Parathyroid adenoma (tissue), 2 donors: ENCODE measurements around the gene CAT.

Experiments used
- H2AFZ ChIP-seq: fragments of 300-600 bp; sonication (generic); one replicate; pipeline ENCODE4 v1.7.0; 2017; ENCODE audit warnings: antibody characterized with exemption, mild to moderate bottlenecking
- H3K27ac ChIP-seq: fragments of 300-600 bp; sonication (generic); one replicate; pipeline ENCODE4 v1.7.0; 2017
- H3K27me3 ChIP-seq: fragments of 300-600 bp; sonication (generic); one replicate; pipeline ENCODE4 v1.7.0; 2017; ENCODE audit warnings: low read length; ENCODE audit not compliant: control insufficient read depth, insufficient read depth
- H3K36me3 ChIP-seq: fragments of 300-600 bp; sonication (generic); one replicate; pipeline ENCODE4 v1.7.0; 2017; ENCODE audit warnings: low read length; ENCODE audit not compliant: control insufficient read depth, insufficient read depth
- H3K4me1 ChIP-seq: fragments of 300-600 bp; sonication (generic); one replicate; pipeline ENCODE4 v1.7.0; 2017; ENCODE audit warnings: control low read depth
- H3K4me2 ChIP-seq: fragments of 300-600 bp; sonication (generic); one replicate; pipeline ENCODE4 v1.7.0; 2017; ENCODE audit warnings: low read length
- H3K4me3 ChIP-seq: fragments of 300-600 bp; sonication (generic); one replicate; pipeline ENCODE4 v1.7.0; 2017; ENCODE audit warnings: low read depth, low read length
- H3K79me2 ChIP-seq: fragments of 300-600 bp; sonication (generic); one replicate; pipeline ENCODE4 v1.7.0; 2017; ENCODE audit warnings: control low read depth
- H3K9ac ChIP-seq: fragments of 300-600 bp; sonication (generic); one replicate; pipeline ENCODE4 v1.7.0; 2017; ENCODE audit warnings: mild to moderate bottlenecking
- H3K9me3 ChIP-seq: fragments of 300-600 bp; sonication (generic); one replicate; pipeline ENCODE4 v1.7.0; 2017; ENCODE audit warnings: low read length; ENCODE audit not compliant: control insufficient read depth
- TF ChIP-seq, protein P1 (sequence below): fragments of 300-600 bp; sonication (generic); IDR thresholded peaks from one replicate; pipeline ENCODE4 v1.7.0; 2017; ENCODE audit warnings: antibody characterized with exemption, mild to moderate bottlenecking
- donor health status: primary hyperparathyroidism.

CAT gene

DNA sequence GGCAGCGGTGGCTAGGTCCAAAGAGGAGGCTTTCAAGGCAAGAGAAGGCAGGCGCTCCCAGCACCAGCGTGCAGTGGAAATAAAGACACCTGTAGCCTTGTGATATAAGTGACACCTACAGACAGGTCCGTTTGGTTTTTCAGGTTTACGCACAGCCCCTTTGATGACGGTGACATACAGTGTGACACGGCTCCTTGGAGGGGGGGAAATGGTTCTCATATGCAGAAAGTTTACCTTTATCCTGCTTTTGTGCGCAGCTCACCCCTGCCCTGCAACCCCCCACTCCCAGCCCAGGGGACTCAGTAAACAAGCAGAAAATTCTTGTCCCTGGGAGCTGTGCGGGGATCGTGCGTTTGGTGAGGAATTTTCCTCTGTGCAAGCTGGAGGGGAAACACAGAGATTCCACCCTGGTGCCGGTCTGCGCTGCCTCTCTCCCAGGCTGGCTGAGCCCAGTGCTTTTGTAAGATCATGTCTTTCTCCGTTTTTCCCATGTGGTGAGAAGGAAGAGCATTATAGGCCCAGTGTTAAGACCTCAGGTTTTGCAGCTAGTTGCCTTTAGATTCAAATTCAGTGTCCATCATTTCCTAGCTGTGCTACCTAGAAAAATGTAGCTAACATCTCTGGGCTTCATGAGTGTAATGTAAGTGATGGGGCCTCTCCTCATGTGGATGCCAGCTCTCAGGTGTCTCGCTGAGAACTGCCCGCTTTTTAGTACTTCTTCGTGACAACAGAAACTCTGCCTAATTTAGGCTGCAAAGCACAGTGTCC, 75.1 kb downstream of the CAT start, which contains the start of gene ELF5:
ELF5 (minus strand) TSS at position 113 of the 768 bp plus-strand sequence. CDS start 8,045 bp downstream, outside the sequence.
- no peaks in the 10 kb centered on the region for H3K27me3 ChIP-seq
- H3K79me2 ChIP-seq = no peaks in the 10 kb centered on the region
- no peak within 1 kb of the TSS for H3K27ac ChIP-seq
- no peaks in the 10 kb centered on the region for H3K36me3 ChIP-seq
- H3K4me3 ChIP-seq = no peak within 1 kb of the TSS
- no peaks in the 10 kb centered on the region for H3K9me3 ChIP-seq
- no peak within 1 kb of the TSS for H3K4me2 ChIP-seq
- H3K9ac ChIP-seq = no peak within 1 kb of the TSS
- TF ChIP-seq, protein P1, sequence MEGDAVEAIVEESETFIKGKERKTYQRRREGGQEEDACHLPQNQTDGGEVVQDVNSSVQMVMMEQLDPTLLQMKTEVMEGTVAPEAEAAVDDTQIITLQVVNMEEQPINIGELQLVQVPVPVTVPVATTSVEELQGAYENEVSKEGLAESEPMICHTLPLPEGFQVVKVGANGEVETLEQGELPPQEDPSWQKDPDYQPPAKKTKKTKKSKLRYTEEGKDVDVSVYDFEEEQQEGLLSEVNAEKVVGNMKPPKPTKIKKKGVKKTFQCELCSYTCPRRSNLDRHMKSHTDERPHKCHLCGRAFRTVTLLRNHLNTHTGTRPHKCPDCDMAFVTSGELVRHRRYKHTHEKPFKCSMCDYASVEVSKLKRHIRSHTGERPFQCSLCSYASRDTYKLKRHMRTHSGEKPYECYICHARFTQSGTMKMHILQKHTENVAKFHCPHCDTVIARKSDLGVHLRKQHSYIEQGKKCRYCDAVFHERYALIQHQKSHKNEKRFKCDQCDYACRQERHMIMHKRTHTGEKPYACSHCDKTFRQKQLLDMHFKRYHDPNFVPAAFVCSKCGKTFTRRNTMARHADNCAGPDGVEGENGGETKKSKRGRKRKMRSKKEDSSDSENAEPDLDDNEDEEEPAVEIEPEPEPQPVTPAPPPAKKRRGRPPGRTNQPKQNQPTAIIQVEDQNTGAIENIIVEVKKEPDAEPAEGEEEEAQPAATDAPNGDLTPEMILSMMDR = no peak
- no peak within 1 kb of the TSS for H2AFZ ChIP-seq
- no peaks in the 10 kb centered on the region for H3K4me1 ChIP-seq

DNA sequence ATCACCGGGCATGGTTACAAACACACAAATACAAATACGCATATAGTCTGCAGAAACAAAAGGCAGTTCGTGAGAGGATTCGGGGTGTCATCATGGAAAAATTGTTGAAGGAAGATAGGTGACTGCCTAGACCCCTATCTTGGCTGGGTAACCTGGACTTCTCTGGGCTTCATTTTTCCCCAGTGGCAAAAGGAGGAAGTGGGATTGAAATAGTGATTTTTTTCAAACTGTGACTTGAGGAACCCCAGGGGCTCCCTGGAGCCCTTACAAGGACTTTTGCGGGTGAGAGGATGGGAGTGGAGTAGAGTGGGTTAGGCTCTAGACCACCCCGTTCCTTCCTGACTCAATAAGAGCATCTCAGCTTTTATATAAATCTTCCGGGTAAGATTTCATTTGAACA, 75.9 kb downstream of the CAT start:
- no peaks in the 10 kb centered on the region for H3K9me3 ChIP-seq
- no peak overlapping the region for H3K4me2 ChIP-seq
- H3K4me1 ChIP-seq = no peaks in the 10 kb centered on the region
- no peak overlapping the region for H2AFZ ChIP-seq
- no peaks in the 10 kb centered on the region for H3K79me2 ChIP-seq
- H3K27me3 ChIP-seq = no peaks in the 10 kb centered on the region
- no peak overlapping the region for H3K27ac ChIP-seq
- H3K9ac ChIP-seq = no peak overlapping the region
- TF ChIP-seq, protein P1 = no peak
- no peaks in the 10 kb centered on the region for H3K36me3 ChIP-seq
- no peak overlapping the region for H3K4me3 ChIP-seq

DNA sequence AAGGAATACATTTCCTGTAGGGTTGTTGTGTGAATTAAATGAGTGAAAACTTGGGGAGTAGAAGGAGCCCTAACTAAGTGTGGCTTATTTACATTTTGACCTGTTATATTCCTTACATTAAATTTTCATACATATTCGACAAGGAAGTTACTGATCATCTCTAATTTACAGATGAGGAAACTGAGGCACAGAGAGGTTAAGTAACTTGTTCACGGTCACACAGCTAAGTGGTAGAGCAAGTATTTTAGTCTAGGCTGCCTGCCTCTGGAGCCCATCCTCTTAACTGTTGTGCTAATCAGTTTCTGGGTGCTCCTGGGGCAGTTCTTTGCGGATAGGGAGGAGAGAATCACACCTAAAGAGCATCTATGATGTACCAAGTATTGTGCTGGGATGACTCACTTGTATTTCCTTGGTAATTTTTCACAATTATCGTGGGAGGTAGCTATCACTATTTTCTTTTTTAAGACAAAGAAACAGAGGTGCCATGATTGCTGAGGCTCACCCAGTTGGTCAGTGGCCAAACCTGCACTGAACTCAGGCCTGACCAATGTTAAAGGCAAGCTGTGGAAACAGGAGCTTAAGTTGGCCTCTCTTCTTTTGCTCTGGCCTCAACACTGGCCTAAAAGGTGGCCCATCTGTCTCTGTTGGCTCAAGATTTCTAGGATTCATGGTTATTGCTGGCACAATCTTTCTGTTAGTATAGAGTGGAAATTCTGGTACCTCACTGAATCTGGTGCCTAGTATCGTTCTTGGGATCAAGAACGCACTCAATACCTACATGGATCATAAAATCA, 77.7 kb downstream of the CAT start:
- no peak overlapping the region for H3K27ac ChIP-seq
- TF ChIP-seq, protein P1 = no peak
- no peak overlapping the region for H3K4me3 ChIP-seq
- no peak overlapping the region for H2AFZ ChIP-seq
- no peaks in the 10 kb centered on the region for H3K4me1 ChIP-seq
- H3K9me3 ChIP-seq = no peaks in the 10 kb centered on the region
- H3K36me3 ChIP-seq = no peaks in the 10 kb centered on the region
- no peak overlapping the region for H3K4me2 ChIP-seq
- H3K27me3 ChIP-seq = no peaks in the 10 kb centered on the region
- H3K79me2 ChIP-seq = no peaks in the 10 kb centered on the region
- no peak overlapping the region for H3K9ac ChIP-seq

DNA sequence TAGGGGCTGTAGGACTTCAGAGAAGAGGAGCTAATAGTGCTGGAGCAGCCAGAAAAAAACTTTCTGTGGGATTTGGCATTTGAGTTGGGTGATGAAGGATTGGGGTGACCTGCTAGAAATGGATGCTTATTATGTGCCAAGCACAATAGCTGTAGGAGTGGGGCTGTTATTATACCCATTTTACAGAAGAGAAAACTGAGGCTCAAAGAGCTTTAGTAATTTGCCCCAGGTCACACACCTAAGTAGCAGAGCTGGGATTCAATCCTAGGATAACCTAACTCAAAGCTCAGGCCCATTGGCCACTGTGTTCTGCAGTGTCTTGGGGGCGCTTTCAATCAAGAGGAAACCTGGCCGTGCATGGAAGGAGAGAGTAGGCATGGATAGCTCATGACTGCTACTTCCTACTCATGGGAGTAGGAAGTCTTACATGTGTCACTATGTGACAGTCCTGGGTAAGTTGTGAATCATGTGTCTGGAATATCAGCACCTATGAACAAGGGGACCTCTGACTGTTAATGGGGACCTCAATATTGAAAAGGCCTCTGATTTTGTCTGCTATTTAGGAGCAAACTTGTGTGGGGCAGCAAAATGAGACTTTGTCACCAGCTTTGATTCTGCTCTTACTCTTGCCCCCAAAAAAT, 81.0 kb downstream of the CAT start:
- Histone ChIP-seq H3K4me2 (no peak overlapping the region), H3K9ac (no peak overlapping the region), H3K4me1 (peaks cover 2% of the 10 kb centered on the region), H2AFZ (no peak overlapping the region), H3K36me3 (no peaks in the 10 kb centered on the region), H3K27ac (no peak overlapping the region), H3K9me3 (no peaks in the 10 kb centered on the region), H3K27me3 (no peaks in the 10 kb centered on the region), H3K79me2 (no peaks in the 10 kb centered on the region), H3K4me3 (no peak overlapping the region)
- TF ChIP-seq, protein P1 = no peak
